HG02852 (cell line): ENCODE data around the gene HARBI1.
"Not testable (repeated sequence)": the region's sequence is repeated elsewhere in the genome, so short reads cannot be mapped to it uniquely, and the experiment has no call there.

Experiments used
- ATAC-seq: cut with Tn5 transposase; IDR thresholded peaks from one replicate; pipeline ENCODE4 v1.9.1; 2021; ENCODE audit warnings: mild to moderate bottlenecking, moderate library complexity; ENCODE audit not compliant: unreplicated experiment

HARBI1 gene

GRCh38 chr11:46597609-46598219 is 19.3 kb downstream of the HARBI1 start:
- ATAC-seq = no peak

- no peak for ATAC-seq
Measured at GRCh38 chr11:46597155-46597554, 19.9 kb downstream of the HARBI1 start.

- ATAC-seq = no peak
Measured at GRCh38 chr11:46594785-46595184, 22.2 kb downstream of the HARBI1 start.

GRCh38 chr11:46594374-46594700 is 22.7 kb downstream of the HARBI1 start:
- ATAC-seq = no peak

GRCh38 chr11:46593550-46594373 is 23.3 kb downstream of the HARBI1 start, which contains the start of gene AMBRA1:
TSS of gene AMBRA1 (minus strand) at chr11:46594023. CDS start at chr11:46548380, 45,643 bp downstream.
- ATAC-seq = peak; percentile 72

GRCh38 chr11:46590740-46591605 is 26.1 kb downstream of the HARBI1 start:
- no peak for ATAC-seq

- no peak for ATAC-seq
Measured at GRCh38 chr11:46588915-46589314, 28.1 kb downstream of the HARBI1 start.

- no peak for ATAC-seq
Measured at GRCh38 chr11:46588131-46588530, 28.9 kb downstream of the HARBI1 start.

GRCh38 chr11:46583513-46583912 is 33.5 kb downstream of the HARBI1 start:
- ATAC-seq = not testable (repeated sequence)

- no peak for ATAC-seq
Measured at GRCh38 chr11:46582588-46582987, 34.4 kb downstream of the HARBI1 start.

GRCh38 chr11:46577058-46577457 is 40.0 kb downstream of the HARBI1 start:
- ATAC-seq = no peak

- no peak for ATAC-seq
Measured at GRCh38 chr11:46574656-46575055, 42.4 kb downstream of the HARBI1 start.

- ATAC-seq = no peak
Measured at GRCh38 chr11:46570790-46571398, 46.1 kb downstream of the HARBI1 start.

GRCh38 chr11:46565232-46565840 is 51.7 kb downstream of the HARBI1 start:
- ATAC-seq = no peak

GRCh38 chr11:46564459-46564858 is 52.6 kb downstream of the HARBI1 start:
- no peak for ATAC-seq

GRCh38 chr11:46562527-46562926 is 54.5 kb downstream of the HARBI1 start:
- ATAC-seq = no peak

GRCh38 chr11:46560300-46560991 is 56.6 kb downstream of the HARBI1 start:
- ATAC-seq = peak; percentile 60

GRCh38 chr11:46559815-46560214 is 57.2 kb downstream of the HARBI1 start:
- ATAC-seq = no peak

- ATAC-seq = no peak
Measured at GRCh38 chr11:46557684-46558151, 59.3 kb downstream of the HARBI1 start.
